ENCODE data around the gene TRPM1.
A peak's percentile ranks its signal among the peaks of the same experiment; 100 is the strongest.

The TRPM1 gene

DNA sequence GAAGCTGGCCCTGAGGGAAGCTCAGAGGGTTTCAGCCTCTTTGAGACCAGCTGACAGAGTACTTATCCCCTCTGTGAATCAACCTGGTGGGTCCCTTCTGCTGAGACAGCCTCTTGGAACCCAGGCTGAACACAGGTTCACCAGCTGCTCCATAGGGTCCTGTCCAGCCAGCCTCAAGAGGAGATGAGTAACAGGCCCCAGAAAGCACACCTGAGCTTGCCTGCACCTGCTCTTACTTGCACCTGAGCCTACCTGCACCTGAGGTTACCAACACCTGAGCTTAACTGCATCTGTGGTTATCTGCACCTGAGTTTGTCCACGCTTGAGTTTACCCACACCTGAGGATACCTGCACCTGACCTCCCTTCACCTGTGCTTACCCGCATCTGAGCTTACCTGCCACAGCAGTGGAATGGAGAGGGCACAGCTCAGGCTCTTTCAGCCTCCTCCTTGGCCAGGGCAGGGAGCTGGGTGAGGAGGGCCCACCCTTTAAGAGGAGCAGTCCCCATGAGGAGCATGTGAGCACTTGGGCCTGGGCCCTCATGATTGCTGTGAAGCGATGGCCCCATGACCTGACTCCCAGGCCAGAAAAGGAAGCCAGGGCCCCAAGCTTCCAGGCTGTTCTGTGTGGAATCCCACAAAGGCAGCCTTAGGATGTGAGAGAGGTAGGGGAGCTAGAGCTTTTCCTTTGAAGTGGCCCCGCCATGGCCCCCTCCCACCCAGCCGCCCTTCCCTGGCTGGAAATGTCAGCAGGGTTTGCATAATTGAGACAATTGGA is at the start of gene TRPM1:
Gene TRPM1, minus strand, starts transcription at position 464 of the 777 bp plus-strand sequence. CDS start 20,370 bp downstream, outside the sequence.
- no peak for DNase-seq

DNA sequence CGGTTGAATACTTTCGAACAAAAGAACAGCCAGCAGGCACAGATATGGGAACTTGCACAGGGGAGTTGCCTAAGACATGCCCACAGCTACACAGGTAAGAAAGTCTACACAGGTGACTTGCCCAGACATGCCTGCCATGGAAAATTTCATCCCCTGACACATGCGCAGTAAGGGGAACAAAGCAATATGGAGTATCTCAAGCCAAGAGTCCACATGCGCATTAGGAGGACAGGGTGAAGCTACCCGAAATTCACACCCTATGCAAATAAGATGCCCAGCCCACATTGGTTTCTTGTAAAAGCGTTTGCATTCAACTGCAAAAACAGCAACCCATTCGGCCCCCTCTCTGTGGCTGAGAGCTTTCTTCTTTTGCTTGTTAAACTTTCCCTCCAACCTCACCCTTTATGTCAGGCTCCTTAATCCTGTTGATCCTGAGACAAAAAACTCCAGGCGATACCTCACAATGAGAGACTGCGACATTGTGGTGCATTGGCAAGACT is 49.3 kb upstream of the TRPM1 start:
- DNase-seq: no peak

DNA sequence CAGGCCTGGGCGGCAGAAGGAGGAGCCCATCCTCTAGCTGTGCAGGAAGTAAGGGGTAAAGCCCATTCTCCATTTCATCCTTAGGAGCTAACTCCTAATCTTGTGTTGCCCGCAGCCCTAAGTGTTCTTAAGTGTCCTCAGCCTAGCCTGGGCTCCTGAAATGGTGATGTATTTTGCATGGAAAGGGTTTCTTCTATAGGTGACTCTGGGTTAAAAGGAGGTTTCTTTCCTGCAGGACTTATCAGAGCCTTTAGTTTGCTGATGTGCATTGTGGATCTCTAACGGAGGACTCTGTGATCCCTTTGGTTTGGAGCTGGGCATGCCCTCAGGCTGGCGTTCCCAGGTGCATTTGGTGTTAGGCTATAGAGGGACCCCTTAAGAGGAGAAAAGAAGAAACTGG is 48.5 kb upstream of the TRPM1 start:
- no peak for DNase-seq

DNA sequence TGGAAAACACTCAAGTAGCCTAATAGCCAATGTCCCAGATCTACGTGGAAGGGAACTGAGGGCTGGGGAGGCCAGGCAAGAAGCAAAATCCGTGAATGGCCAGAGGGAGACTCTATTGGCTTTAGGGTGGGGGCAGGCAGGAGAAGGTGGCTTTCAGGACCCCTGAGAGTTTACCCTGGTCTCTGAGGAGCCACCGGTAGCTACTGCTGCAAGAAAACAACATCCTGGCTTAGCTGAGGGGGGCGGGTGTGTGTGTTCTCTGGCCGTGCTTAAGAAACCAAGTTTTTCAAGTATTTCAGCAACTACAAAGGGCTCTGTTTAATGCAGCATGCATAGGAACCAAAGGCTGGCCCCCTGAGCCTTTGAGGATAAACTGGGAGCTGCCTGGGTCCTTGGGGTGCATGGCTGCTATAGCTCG is 47.6 kb upstream of the TRPM1 start:
- no peak for DNase-seq

GRCh38 chr15:31148297-31149087 is 47.0 kb upstream of the TRPM1 start:
- no peak for DNase-seq

DNA sequence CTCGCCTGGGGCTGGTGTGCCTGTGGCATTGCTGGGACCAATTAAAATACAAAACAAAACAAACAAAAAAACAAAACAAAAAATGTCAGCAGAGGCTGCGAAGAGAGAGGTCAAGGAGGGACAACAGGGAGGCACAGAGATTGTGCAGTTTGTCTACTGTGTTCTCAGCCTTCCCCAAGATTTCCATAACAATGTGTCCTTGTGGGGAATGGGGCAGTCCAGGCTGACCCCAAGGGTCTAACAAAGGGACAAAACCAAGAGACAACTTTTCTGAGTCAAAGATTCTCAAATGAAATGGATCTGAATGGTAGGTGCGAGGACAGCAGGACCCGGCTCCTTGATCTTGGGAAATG is 46.4 kb upstream of the TRPM1 start:
- DNase-seq: no peak

DNA sequence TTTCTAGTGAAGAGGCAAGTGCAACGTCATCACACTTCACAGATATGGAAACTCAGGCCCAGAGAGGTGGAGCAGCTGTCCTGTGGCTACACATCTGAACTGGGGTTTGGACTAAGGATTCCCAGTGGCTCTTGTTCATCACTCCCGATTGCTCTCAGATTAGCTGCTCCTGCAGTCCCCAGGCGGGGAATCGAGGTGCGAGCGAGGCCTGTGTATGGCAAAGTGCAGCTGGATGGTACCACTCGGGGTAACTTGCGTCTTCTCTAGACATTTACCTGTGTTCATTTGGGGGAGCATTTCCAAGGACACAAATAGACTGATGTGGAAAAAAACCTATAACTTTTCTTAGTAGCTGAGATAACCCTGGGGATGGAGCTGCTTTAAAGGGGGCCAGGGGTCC is 45.9 kb upstream of the TRPM1 start:
- no peak for DNase-seq

- no peak for DNase-seq
These were observed 43.9 kb upstream of the TRPM1 start for GRCh38 chr15:31145271-31145911.

DNA sequence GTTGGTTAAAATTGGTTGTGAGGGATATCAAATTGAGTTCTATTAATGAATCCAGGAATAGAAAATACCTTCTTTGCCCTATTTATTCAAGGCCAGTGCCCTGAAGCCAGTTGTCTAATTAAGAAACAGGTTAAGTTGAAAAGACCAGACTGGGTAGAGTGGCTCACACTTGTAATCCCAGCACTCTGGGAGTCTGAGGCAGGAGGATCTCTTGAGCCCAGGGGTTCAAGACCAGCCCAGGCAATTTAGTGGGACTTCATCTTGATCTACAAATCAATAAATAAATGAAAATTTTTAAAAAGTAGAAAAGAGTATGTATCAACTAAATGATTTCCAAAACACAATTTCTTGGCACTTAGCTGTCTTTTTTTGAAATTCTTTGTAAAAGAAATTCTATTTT is 40.3 kb upstream of the TRPM1 start:
- no peak for DNase-seq

GRCh38 chr15:31136607-31137328 is 35.2 kb upstream of the TRPM1 start:
- DNase-seq: no peak

- DNase-seq: no peak
These were observed 34.5 kb upstream of the TRPM1 start for GRCh38 chr15:31136016-31136415.

GRCh38 chr15:31135523-31135922 is 34.0 kb upstream of the TRPM1 start:
- peak; percentile 0 for DNase-seq

DNA sequence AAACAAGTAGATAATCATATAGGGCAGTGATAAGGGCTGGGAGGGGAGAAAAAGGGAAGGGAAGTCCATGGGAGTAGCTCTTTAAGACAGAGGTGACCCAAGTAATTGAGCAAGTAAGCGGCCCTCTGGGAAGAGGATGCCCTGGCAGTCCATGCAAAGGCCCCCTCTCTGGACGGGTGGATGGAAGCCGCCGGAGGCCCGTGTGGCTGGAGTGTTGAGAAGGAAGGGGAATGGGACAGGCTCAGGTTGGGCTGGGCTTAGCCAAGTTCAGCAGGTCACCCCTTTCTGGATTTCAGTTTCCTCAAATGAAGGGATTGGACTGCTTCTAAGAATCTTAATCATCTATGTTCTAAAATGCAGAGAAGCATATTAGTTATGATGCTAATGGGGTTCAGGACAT is 32.4 kb upstream of the TRPM1 start:
- DNase-seq: no peak

- DNase-seq: no peak
These were observed 30.4 kb upstream of the TRPM1 start for GRCh38 chr15:31131853-31132375.

DNA sequence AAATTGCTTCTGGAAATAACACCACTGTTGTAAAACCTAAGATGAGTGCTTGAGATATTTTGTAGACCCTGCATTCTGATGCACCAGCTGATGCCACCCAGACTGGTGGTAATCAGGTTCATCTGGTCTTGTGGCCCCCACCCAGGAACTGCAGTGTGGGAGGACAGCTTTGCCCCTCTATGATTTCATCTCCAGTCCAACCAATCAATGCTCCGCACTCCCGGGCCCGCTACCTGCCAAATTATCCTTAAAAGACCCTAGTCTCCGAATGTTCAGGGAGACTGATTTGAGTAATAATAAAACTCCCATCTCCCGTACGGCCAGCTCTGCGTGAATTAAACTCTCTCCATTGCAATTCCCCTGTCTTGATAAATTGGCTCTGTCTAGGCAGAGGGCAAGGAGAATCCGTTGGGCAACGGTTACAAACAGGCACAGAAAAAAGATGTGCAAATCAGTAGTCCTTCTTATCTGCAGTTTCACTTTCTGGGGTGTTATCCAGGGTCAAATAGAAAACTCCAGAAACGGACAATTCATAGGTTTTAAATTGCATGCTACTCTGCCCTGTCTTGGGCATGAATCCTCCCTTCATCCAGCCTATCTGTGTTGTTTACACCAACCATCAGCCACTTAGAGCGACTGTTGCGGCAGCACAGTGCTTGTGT is 29.2 kb upstream of the TRPM1 start:
- DNase-seq: no peak

DNA sequence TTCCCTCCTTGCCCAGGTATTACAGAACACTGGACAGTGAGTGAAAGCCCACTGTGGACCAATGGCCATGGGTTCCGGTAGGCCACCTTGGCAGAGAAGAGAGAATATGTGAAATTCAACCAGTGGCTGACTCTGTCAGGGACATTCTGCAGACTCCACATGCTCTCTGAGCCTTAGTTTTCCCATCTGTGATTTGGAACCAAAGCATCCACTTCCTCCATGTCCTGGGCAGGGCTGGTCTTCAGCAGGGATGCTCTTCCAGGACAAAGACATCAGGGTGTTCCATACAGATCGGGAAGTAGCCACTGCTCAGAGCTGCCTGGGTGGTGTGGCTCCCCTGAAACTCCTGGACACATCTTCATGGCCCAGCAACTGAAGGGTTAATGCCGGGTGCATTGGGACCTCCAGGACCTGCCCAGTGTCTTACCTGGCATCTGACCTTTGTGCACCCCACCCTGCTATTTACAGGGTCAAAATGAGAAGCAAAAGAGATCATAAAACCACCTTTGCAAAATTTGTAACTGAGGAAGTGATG is 28.3 kb upstream of the TRPM1 start:
- no peak for DNase-seq

DNA sequence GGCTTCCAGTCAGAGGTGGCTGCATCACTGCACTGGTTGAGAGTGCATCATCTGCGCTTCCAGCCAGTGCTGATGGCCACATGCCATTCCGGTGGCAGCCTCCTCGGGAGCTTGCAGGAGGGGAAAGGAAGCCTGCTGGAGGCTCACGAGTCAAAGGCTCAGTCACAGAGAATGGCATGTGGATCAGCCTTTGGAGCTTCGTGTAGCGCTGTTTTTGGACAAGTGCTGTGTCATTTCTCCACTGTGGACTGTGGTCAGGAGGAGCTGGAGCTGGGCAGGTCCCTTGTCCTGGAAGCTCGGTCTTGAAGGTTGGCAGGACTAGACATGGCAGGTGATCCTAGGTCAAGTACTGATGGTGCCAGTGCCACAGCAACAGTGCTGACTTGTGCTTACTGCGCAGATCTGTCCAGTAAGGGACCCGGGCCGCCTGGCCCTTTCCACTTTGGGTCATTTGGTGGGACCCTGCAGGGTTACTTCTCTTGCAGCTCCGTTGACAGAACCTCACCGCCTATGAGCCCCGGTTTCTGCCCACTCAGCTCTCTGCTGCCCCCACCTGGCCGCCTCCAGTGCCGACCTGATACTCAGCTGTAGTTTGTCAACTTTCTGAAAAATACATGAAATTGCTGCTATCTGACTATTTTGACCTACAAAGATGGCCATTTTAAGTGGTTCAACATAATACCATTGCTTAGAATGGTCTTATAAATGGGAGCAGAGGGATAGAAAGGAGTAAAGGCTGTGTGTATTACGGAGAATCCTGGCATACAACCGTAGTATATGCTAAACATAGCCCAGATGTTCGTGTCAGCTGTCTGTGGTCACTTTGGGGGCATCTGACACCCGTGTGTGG is 27.6 kb upstream of the TRPM1 start:
- peak; percentile 1 for DNase-seq

DNA sequence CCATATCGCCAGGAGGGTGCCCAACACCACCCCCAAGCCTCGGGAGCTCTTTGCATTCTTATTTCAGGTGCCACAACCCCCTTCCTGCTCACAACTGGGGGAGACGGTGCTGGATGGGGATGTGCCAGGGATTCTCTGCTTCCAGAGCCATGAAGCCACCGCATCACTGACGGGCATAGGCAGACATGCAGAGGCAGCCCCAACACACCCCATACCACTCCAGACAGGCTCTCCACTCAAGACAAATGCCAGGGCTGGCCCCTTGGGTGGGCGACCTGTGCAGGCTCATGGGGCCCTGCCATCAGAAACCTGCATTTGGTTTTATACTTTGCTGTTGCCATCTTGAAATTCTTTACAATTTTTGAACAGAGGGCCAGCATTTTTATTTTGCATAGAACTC is 27.0 kb upstream of the TRPM1 start:
- no peak for DNase-seq

- DNase-seq: no peak
These were observed 26.2 kb upstream of the TRPM1 start for GRCh38 chr15:31127596-31128261.

GRCh38 chr15:31125061-31125460 is 23.5 kb upstream of the TRPM1 start:
- no peak for DNase-seq
